Caco-2 (cell line): Measurements from ENCODE around the gene RAB3GAP1. TPM values are rescaled to one million over a fixed set of nuclear protein-coding genes. Genes with fewer than 3 reads are reported as not detected.

Experiments used
- BruUV-seq: library from RNA; stranded (reverse); fragments of 400-500 nt; replicated peaks from 2 replicates; lab custom pipeline; 2021; lab: Mats Ljungman, UMichigan
- CTCF ChIA-PET: fragments of 300-600 bp; sonication (Branson Sonifier 250); formaldehyde crosslinking; loops from one replicate; lab custom pipeline; 2022; ENCODE audit warnings: antibody characterized with exemption; lab: Charles Lee
- POLR2A ChIA-PET: fragments of 300-600 bp; sonication (Branson Sonifier 250); formaldehyde crosslinking; loops from one replicate; lab custom pipeline; 2022; ENCODE audit warnings: antibody characterized with exemption; lab: Charles Lee
- DNase-seq, 2 experiments: peaks; one replicate each; pipeline versions ENCODE4 v3.0.0 to v3.0.0-alpha.2; 2020 to 2022
- H3K27me3 ChIP-seq: replicated peaks from 2 replicates; pipeline ENCODE4 v1.6.0; 2011; ENCODE audit warnings: low read length; ENCODE audit not compliant: control insufficient read depth, insufficient read depth
- H3K36me3 ChIP-seq: 2 replicates; pipeline ENCODE4 v1.5.1; 2011; ENCODE audit warnings: low read length; ENCODE audit not compliant: control insufficient read depth, insufficient read depth
- H3K4me1 ChIP-seq: fragments of 250-450 bp; sonication (Bioruptor Pico); 2 replicates; pipeline ENCODE4 v1.5.1; 2020; ENCODE audit warnings: mild to moderate bottlenecking
- H3K4me3 ChIP-seq: 2 replicates; pipeline ENCODE4 v1.5.1; 2011; ENCODE audit warnings: low read depth, mild to moderate bottlenecking, control low read depth, low read length
- H3K9me3 ChIP-seq: fragments of 250-450 bp; sonication (Bioruptor Pico); 2 replicates; pipeline ENCODE4 v1.5.1; 2020; ENCODE audit warnings: mild to moderate bottlenecking, moderate library complexity
- H3K27ac Mint-ChIP-seq: one replicate; pipeline ENCODE4 v1.8.0; 2022; ENCODE audit warnings: mixed read lengths; ENCODE audit not compliant: unreplicated experiment
- H3K27me3 Mint-ChIP-seq: one replicate; pipeline ENCODE4 v1.8.0; 2022; ENCODE audit warnings: mixed read lengths; ENCODE audit not compliant: insufficient read depth, unreplicated experiment
- H3K36me3 Mint-ChIP-seq: one replicate; pipeline ENCODE4 v1.8.0; 2022; ENCODE audit warnings: mild to moderate bottlenecking, mixed read lengths; ENCODE audit not compliant: insufficient read depth, unreplicated experiment
- H3K4me1 Mint-ChIP-seq: one replicate; pipeline ENCODE4 v1.8.0; 2022; ENCODE audit warnings: low read depth, mixed read lengths; ENCODE audit not compliant: unreplicated experiment
- H3K4me3 Mint-ChIP-seq: one replicate; pipeline ENCODE4 v1.8.0; 2022; ENCODE audit warnings: mild to moderate bottlenecking, moderate library complexity, mixed read lengths; ENCODE audit not compliant: unreplicated experiment
- H3K9me3 Mint-ChIP-seq: one replicate; pipeline ENCODE4 v1.8.0; 2022; ENCODE audit warnings: mixed read lengths; ENCODE audit not compliant: unreplicated experiment
- CTCF ChIP-seq, 2 experiments: fragments of 200-600 bp in 1 of 2; IDR thresholded peaks; 1 replicate in 1 of 2; 2 replicates in 1 of 2; pipeline versions ENCODE4 v1.5.1 to v1.8.0; 2011 to 2022; ENCODE audit warnings: antibody characterized with exemption in 1 of 2, control low read depth in 1 of 2, inconsistent platforms in 1 of 2, low read depth in 1 of 2, low read length in 1 of 2, mild to moderate bottlenecking in 1 of 2, moderate library complexity in 1 of 2; ENCODE audit not compliant: insufficient read depth in 1 of 2, severe bottlenecking in 1 of 2, unreplicated experiment in 1 of 2
- intact Hi-C: fragments of 100-400 bp; cut with micrococcal nuclease; formaldehyde crosslinking; loops from one replicate; pipeline ENCODE4 v1.10.0; 2022; ENCODE audit not compliant: unreplicated experiment
- total RNA-seq: library from RNA; stranded (reverse); gene quantifications from 2 replicates; pipeline ENCODE4 v1.2.3, GENCODE V29; 2022

Gene RAB3GAP1
- total RNA-seq, 1 experiment from 2014 or later, result 43.1 TPM

- CTCF ChIA-PET, result no interaction called here
- POLR2A ChIA-PET, result no interaction called here
- TF ChIP-seq CTCF (IDR thresholded peaks at IDR 0.05; ENCODE audit: insufficient read depth in 1 of 2, low read depth in 1 of 2, low read length in 1 of 2, severe bottlenecking in 1 of 2, unreplicated experiment in 1 of 2), result no peak
Measured at GRCh38 chr2:135157856-135158255, 105.8 kb downstream of the RAB3GAP1 start.

GRCh38 chr2:135159191-135159590 is 107.1 kb downstream of the RAB3GAP1 start:
- H3K36me3 Mint-ChIP-seq, result peaks cover 45% of the 10 kb centered on the region
- Histone ChIP-seq H3K9me3 (no peaks in the 10 kb centered on the region; the same call in 1 of the 2 replicates), H3K4me1 (no peaks in the 10 kb centered on the region), H3K4me3 (no peak overlapping the region), H3K27me3 (no peaks in the 10 kb centered on the region), H3K36me3 (no peaks in the 10 kb centered on the region; the same call in 1 of the 2 replicates)
- no peak overlapping the region for H3K4me3 Mint-ChIP-seq
- TF ChIP-seq CTCF (IDR thresholded peaks at IDR 0.05; ENCODE audit: insufficient read depth in 1 of 2, low read depth in 1 of 2, low read length in 1 of 2, severe bottlenecking in 1 of 2, unreplicated experiment in 1 of 2), result no peak
- H3K27me3 Mint-ChIP-seq, result no peaks in the 10 kb centered on the region
- no peaks in the 10 kb centered on the region for H3K4me1 Mint-ChIP-seq
- H3K27ac Mint-ChIP-seq, result no peak overlapping the region
- ChIA-PET CTCF (no interaction called here), POLR2A (no interaction called here)
- no peaks in the 10 kb centered on the region for H3K9me3 Mint-ChIP-seq
- DNase-seq, result no peak
- BruUV-seq, result no TSS peak
- intact Hi-C loops, result no loop called here

More at GRCh38 chr2:135157856-135158255, 105.8 kb downstream of the RAB3GAP1 start:
- Mint-ChIP-seq H3K27ac (no peak overlapping the region), H3K27me3 (no peaks in the 10 kb centered on the region), H3K4me1 (no peaks in the 10 kb centered on the region), H3K9me3 (no peaks in the 10 kb centered on the region), H3K36me3 (peaks cover 52% of the 10 kb centered on the region), H3K4me3 (no peak overlapping the region)
- no peaks in the 10 kb centered on the region; the same call in 1 of the 2 replicates for H3K4me1 ChIP-seq
- H3K27me3 ChIP-seq, result no peaks in the 10 kb centered on the region
- no peaks in the 10 kb centered on the region; the same call in 1 of the 2 replicates for H3K36me3 ChIP-seq
- no peak for DNase-seq
- intact Hi-C loops, result no loop called here
- no peak overlapping the region for H3K4me3 ChIP-seq
- no peaks in the 10 kb centered on the region; the same call in 1 of the 2 replicates for H3K9me3 ChIP-seq
- no TSS peak for BruUV-seq

GRCh38 chr2:135162377-135162776 is 110.3 kb downstream of the RAB3GAP1 start:
- POLR2A ChIA-PET, result no interaction called here
- peaks cover 42% of the 10 kb centered on the region for H3K36me3 Mint-ChIP-seq
- TF ChIP-seq CTCF (IDR thresholded peaks at IDR 0.05; ENCODE audit: insufficient read depth in 1 of 2, low read depth in 1 of 2, low read length in 1 of 2, severe bottlenecking in 1 of 2, unreplicated experiment in 1 of 2), result no peak
- no peak overlapping the region for H3K27ac Mint-ChIP-seq
- no peak overlapping the region for H3K4me3 Mint-ChIP-seq
- intact Hi-C loops, result no loop called here
- Histone ChIP-seq H3K36me3 (no peaks in the 10 kb centered on the region; the same call in 1 of the 2 replicates), H3K4me3 (no peak overlapping the region), H3K27me3 (no peaks in the 10 kb centered on the region), H3K4me1 (no peaks in the 10 kb centered on the region), H3K9me3 (no peaks in the 10 kb centered on the region)
- CTCF ChIA-PET, result no interaction called here
- no peaks in the 10 kb centered on the region for H3K27me3 Mint-ChIP-seq
- BruUV-seq, result no TSS peak
- DNase-seq, result no peak
- H3K4me1 Mint-ChIP-seq, result no peaks in the 10 kb centered on the region
- no peaks in the 10 kb centered on the region for H3K9me3 Mint-ChIP-seq
